ENCODE results near the gene GIMAP2.
"Not testable (repeated sequence)": the region's sequence is repeated elsewhere in the genome, so short reads cannot be mapped to it uniquely, and the experiment has no call there.

GIMAP2 gene

GRCh38 chr7:150678601-150679000, 6.9 kb upstream of the GIMAP2 start:
- not testable (repeated sequence) for DNase-seq

- DNase-seq, result not testable (repeated sequence)
These were observed 5.1 kb upstream of the GIMAP2 start for GRCh38 chr7:150680364-150680763.

- peak in 1 of 3 experiments; percentile 34 for DNase-seq
These were observed 625 bp downstream of the GIMAP2 start for GRCh38 chr7:150686030-150686631.

- no peak for DNase-seq
These were observed 3.1 kb downstream of the GIMAP2 start for GRCh38 chr7:150688630-150689029.

GRCh38 chr7:150695654-150696053, 10.1 kb downstream of the GIMAP2 start:
- no peak for DNase-seq

- DNase-seq, result no peak
These were observed 17.7 kb downstream of the GIMAP2 start for GRCh38 chr7:150703209-150703608.

GRCh38 chr7:150715293-150715692, 29.8 kb downstream of the GIMAP2 start:
- DNase-seq, result peak in 1 of 3 experiments; percentile 71

- DNase-seq, result no peak
These were observed 30.2 kb downstream of the GIMAP2 start for GRCh38 chr7:150715738-150716137.

- no peak for DNase-seq
These were observed 30.9 kb downstream of the GIMAP2 start, which contains the start of gene GIMAP1 for GRCh38 chr7:150716368-150716767. TSS of gene GIMAP1 (plus strand) at chr7:150716613. CDS start at chr7:150719048, 2,435 bp downstream.

- no peak for DNase-seq
These were observed 31.4 kb downstream of the GIMAP2 start for GRCh38 chr7:150716939-150717338.

- DNase-seq, result no peak
These were observed 32.4 kb downstream of the GIMAP2 start for GRCh38 chr7:150717814-150718420.

- DNase-seq, result no peak
These were observed 33.9 kb downstream of the GIMAP2 start for GRCh38 chr7:150719436-150719835.

GRCh38 chr7:150719960-150720891, 34.7 kb downstream of the GIMAP2 start:
- no peak for DNase-seq

GRCh38 chr7:150721970-150722373, 36.5 kb downstream of the GIMAP2 start:
- DNase-seq, result no peak

GRCh38 chr7:150722431-150722931, 37.0 kb downstream of the GIMAP2 start:
- DNase-seq, result no peak

- DNase-seq, result no peak
These were observed 38.0 kb downstream of the GIMAP2 start for GRCh38 chr7:150723467-150723866.

GRCh38 chr7:150727381-150727780, 41.9 kb downstream of the GIMAP2 start:
- no peak for DNase-seq

GRCh38 chr7:150728011-150728410, 42.5 kb downstream of the GIMAP2 start:
- no peak for DNase-seq

GRCh38 chr7:150728609-150729008, 43.1 kb downstream of the GIMAP2 start:
- DNase-seq, result no peak

- DNase-seq, result no peak
These were observed 46.4 kb downstream of the GIMAP2 start for GRCh38 chr7:150731916-150732315.

- DNase-seq, result no peak
These were observed 47.4 kb downstream of the GIMAP2 start for GRCh38 chr7:150732786-150733481.

- DNase-seq, result no peak
These were observed 48.1 kb downstream of the GIMAP2 start for GRCh38 chr7:150733482-150734095.
